Dermis blood vessel endothelial cell (primary cell): ENCODE data around the gene UNC13D. TPM values are rescaled to one million over a fixed set of nuclear protein-coding genes. Genes with fewer than 3 reads are reported as not detected.
A peak's percentile ranks its signal among the peaks of the same experiment; 100 is the strongest.
"Not testable (repeated sequence)": the region's sequence is repeated elsewhere in the genome, so short reads cannot be mapped to it uniquely, and the experiment has no call there.

Experiments used
- DNase-seq: peaks from one replicate; pipeline ENCODE4 v3.0.0; 2010
- total RNA-seq: library from RNA; depleted of rRNA; stranded (reverse); fragments of >200 nt; gene quantifications from 2 replicates; pipeline ENCODE4 v1.2.3, GENCODE V29; 2014

UNC13D gene
- 3.2 and 3.4 TPM in 2 replicates for total RNA-seq

DNA sequence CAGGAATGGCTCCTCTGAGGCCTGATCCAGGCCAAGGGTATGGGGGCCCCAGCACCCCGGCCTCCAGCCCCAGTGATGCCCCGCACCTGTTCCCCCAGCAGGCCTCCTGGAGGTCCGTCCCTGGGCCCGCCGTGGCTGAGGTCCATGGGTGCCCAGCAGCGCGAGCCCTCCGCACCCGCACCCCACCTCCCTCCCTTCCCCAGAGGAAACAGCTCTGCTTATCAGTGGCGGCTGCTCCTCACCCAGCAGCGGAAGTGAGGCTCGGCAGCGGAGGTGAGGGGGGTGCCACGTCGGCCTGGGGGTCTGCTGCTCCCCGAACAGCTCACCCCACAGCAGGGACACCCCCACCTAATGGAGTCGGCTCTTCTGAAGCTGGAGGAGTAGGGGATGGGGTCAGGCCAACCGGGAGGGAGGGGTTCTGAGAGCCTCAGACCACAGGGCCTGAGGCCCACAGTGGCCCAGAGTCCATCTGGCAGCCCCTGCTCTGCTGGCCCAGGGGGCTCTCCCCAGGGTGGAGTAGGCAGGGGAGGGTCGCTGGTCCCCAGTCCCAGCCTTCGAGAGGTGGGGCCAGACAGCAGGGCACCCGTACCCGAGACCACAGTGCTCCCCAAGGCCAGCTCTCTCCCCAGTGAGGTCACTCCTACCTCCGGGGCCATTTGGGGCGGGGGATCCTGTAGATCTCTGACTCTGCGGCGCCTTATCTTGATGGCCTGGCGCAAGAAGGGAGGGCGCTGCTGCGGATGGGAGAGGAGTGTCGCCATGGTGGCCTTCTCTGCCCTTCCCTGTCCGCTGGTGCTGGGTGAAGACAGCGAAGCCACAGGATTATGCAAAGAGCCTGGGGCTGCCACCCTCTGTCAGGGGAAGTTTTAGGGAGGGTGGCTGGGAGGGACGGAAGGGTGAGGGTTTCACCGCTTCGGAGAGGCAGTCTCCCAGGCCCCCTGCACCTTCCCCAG is at the start of gene UNC13D:
Gene UNC13D, minus strand, starts transcription at position 828 of the 953 bp plus-strand sequence. Its CDS starts 67 bp downstream, at position 761.
- no peak for DNase-seq

- no peak for DNase-seq
These were observed 49.3 kb upstream of the UNC13D start for GRCh38 chr17:75893305-75894048.

DNA sequence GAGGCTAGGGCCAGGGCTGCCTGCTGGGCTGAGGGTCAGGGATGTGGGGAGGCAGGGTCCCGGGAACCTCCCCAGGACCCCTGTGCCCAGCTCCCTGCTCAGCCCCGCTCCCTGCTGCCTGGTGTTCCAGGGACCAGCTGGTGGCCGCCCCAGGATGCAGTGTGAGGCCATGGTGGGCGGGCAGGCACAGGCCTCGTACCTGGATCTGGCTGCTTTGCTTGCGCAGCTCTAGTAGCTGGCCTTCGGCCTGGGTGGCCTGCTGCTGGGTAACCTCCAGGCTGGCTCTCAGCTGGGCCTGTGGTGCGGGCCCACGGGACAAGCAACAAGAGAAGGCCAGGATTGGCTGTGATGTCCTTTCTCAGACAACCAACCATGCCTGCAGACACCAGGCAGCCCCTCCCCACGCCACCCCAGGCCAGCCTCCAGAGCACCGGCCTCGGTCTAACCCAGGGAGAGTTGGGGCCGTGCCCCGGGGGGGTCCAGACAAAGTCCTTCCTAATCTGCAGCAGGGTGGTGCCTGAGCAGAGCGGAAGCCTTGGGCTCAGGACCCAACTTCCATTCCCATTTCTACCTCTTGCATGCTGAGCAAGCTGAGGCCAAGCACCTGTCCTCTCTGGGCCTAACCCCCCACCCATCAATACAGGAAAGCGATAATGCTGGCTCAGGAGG is 48.5 kb upstream of the UNC13D start:
- DNase-seq = no peak

GRCh38 chr17:75891605-75892555 is 47.7 kb upstream of the UNC13D start:
- DNase-seq = no peak

DNA sequence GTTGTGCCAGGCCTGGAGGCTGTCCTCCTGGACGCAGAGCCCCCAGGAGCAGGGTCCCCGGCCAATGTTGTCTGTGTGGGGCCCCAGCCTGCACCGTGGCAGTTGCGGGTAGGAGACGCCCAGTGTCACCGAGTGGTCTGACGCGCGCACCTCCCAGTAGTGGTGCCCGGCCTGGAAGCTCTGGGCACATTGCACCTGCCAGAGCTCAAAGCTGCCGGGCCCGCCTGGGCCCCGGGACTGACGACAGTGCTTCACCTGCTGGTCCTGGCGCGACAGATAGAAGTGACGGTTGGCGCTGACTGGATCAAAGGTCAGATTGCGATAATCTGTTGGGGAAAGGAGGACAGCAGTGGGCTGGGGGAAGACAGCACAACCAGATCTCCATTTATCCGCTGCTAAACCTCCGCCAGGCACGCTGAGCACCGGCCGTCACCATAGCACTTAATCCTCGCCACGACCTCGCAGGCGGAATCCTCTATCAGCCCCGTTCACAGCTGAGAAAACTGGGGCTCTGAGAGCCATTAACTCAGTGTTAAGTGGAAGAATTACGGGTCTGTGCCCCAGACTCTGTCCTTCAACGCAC is 46.9 kb upstream of the UNC13D start:
- no peak for DNase-seq

DNA sequence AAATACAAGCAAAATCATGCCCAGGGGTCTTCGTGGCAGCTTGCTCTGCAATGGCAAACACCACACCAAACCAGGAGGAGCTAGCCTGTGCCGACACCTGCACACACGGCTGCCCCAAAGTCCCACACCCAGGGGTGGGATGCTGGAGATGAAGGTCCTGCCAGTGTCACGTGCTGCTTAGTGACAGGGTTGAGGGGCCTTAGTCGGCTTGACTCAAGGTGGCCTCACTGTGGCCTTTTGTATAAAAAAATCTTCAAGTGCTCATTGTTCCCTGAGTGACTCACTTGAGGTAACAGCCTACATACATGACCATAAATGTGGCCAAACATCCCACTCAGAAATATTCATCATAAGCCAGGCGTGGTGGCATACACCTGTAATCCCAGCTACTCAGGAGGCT is 45.2 kb upstream of the UNC13D start:
- DNase-seq = peak; percentile 57

DNA sequence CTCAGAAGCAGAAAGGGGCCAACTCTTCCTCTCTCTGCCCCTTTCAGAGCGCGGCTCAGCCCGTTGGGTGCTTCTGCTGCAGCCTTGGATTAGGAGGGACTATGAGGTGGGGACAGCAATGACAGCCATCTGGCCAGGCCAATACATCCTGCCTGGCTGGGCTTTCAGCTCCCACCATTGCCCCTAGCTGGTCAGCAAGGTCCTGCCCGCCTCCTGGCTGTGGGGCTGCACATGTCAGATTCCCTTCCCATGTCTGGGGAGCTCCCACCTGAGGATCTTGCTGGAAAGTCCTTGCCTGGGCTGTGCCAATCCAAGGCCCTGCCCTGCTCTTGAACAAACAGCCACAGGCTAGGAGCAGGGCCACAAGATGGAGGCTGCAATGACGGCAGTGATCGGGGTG is 44.3 kb upstream of the UNC13D start:
- DNase-seq = no peak

DNA sequence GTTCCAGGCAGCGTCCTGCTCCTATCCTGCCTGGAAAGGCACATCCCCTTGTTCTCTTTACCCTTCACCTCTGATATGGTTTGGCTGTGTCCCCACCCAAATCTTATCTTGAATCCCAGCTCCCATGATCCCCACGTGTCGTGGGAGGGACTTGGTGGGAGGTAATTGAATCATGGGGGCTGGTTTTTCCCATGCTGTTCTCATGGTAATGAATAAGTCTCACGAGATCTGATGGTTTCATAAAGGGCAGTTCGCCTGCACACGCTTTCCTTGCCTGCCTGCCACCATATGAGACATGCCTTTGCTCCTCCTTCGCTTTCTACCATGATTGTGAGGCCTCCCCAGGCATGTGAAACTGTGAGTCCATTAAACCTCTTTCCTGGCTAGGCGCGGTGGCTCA is 41.7 kb upstream of the UNC13D start:
- not testable (repeated sequence) for DNase-seq

DNA sequence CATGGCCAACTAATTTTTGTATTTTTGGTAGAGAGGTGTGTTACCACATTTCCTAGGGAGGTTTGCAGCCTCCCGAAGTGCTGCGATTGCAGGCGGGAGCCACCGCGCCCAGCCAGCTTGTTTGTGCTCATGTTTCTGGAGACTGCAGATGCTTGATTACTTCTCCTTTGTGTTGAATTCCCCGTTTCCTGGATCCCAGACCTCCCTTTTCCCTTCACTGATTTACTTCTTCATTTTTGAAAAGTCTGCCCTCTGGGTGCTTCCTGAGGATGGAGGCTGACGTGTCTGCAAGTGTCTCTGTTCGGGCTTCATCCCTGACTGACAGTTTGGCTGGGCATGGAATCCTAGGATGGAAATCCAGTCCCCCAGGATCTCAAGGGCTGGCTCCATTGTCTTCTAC is 41.2 kb upstream of the UNC13D start:
- no peak for DNase-seq

DNA sequence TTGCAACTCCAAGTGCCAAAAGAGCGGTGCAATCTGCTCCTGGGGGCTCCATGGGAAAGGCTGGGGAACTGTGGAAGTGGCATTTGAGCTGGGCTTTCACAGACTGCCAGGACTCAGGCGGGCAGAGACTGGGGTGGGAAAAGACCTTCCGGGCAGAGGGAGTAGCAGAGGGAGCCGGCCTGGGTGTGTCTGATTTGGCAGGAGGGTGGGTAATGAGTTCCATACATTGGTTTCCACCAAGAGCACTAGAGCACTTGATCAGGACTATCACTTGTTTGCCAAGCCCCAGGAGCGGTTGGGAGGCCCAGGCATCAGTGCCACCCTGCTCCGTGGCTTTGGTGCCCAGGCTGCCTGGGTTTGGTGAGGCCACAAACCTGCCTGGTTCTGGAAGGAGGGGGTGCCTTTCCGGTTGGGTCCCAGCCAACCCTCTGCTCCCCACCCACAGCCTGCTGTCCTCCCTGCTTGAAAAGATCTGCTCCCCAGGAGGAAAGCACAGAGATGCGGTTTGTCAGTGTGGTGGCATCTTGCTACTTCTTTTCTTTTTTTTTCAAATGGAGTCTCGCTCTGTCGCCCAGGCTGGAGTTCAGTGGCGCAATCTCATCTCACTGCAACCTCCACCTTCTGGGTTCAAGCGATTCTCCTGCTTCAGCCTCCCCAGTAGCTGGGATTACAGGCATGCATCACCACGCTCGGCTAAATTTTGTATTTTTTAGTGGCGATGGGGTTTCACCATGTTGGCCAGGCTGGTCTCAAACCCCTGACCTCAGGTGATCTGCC is 37.7 kb upstream of the UNC13D start:
- DNase-seq = no peak

- DNase-seq = no peak
These were observed 36.1 kb upstream of the UNC13D start for GRCh38 chr17:75880266-75880665.

GRCh38 chr17:75878174-75878998 is 34.2 kb upstream of the UNC13D start, which contains the start of gene TRIM47:
Gene TRIM47, minus strand, starts transcription at chr17:75878581. Its CDS starts 33 bp downstream, at chr17:75878548.
- DNase-seq = peak; percentile 72

DNA sequence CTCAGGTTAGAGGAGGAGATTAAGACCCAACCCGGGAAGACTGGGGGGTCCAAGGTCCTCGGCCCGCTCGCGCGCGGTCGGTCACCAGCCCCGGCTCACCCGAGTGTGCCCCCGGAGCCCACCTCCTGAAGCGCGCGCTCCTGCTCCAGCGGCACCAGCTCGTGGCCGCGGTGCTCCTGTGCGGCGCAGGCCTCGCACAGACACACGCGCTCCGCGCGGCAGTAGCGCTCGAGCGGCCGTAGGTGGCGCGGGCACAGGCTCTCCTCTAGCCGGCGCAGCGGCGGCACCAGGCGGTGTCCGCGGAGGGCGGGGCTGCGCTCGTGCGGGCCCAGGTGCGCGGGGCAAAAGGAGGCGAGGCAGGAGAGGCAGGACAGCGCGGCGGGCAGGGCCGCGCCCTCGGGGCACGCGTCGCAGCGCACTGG is 33.6 kb upstream of the UNC13D start:
- peak; percentile 86 for DNase-seq

DNA sequence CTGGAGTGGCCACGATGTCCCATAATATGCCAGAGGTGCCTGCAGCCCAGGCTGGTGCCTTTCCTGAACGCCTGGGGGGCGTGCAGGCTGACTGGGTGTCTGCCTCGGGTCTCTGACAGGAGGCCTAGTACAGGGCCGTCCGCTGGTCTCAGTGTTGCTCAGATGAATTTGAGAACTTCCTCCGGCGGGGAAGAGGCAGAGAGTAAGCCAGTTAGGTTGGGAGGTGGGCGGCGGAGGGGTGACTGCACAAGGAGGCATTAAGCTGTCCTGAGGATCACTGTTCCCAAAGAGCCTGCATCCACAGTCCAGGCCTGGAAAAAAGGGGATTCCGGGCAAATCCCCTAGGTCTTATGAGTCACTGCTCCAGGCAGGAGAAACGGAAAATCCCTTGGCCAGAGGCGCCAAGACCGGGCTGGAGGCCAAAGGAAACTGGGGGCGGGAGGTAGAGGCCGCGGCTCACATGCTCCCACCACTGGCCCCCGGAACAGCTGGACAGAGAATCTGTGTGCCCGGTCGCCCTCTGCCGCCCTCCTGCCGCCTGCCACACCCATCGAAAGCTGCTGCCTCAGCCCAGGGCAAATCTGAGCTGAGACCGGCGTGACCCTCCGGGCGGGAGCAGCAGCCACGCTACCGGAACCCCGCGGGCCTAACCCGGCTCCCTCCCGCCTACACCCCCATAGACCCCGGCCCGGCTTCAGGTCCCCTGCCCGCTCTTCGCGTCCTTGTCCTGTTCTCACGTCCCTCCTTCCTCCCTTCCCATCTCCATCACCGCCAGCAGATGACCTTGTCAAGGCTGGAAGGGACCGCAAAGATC is 32.9 kb upstream of the UNC13D start:
- DNase-seq = peak; percentile 99

GRCh38 chr17:75876190-75876937 is 32.2 kb upstream of the UNC13D start:
- DNase-seq = peak; percentile 59

- DNase-seq = no peak
These were observed 31.7 kb upstream of the UNC13D start for GRCh38 chr17:75875940-75876189.

DNA sequence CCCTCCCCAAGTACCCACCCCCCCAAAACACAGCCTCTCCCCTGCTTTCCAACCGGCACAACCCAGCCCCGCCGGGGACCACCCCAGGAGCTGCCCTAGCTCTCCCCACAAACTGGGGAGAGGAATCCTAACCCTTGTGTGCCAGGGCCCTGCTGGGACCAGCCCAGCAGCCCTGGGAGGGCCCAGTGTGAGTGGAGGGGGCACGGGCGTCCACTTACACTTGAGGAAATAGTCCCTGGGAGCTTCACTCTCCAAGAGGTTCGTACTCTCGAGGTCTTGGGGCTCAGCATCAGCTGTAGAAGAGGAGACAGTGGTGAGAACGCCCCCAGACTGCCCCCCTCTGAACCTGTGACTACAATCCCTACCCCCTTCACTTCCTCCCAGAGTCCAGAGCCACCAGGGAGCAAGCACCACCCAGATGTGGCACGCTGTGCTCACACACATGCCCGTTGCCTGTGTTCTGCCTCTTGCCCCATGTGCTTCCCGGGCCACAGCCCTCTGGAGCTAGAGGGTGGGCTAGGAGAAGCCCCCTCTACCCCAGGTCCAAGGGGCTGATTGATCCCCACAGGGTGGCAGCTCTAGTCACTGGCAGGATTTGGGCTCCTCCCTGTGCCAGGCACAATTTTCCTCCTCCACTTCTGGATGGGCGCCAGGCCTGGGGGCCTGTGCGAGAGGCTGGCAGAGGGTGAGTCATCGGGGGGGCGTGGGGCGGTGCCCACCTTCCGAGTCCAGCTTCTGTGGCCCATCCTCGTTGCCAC is 31.2 kb upstream of the UNC13D start:
- no peak for DNase-seq
